Upper lobe of left lung (tissue), 6 donors: ENCODE results near the gene OR6B1. TPM values are rescaled to one million over a fixed set of nuclear protein-coding genes. Genes with fewer than 3 reads are reported as not detected.

Experiments
- ATAC-seq, 2 donors: fragments of 200-7000 bp; cut with Tn5 transposase; one replicate each; pipeline ENCODE4 v1.9.1; 2022; ENCODE audit warnings: mild to moderate bottlenecking in 2 of 2, moderate library complexity in 2 of 2; ENCODE audit not compliant: low FRiP score in 2 of 2
- DNase-seq, 2 donors: peaks; one replicate each; pipeline ENCODE4 v3.0.0-alpha.2; 2019 to 2020
- H3K27ac ChIP-seq, 4 donors: fragments of 200-600 bp; sonication (generic); one replicate each; pipeline ENCODE4 v1.5.1; 2016 to 2019
- H3K27me3 ChIP-seq, 4 donors: fragments of 200-600 bp; sonication (generic); one replicate each; pipeline ENCODE4 v1.5.1; 2017 to 2019
- H3K36me3 ChIP-seq, 4 donors: fragments of 200-600 bp; sonication (generic); one replicate each; pipeline ENCODE4 v1.5.1; 2016 to 2019
- H3K4me1 ChIP-seq, 4 donors: fragments of 200-600 bp; sonication (generic); one replicate each; pipeline ENCODE4 v1.5.1; 2018 to 2019
- H3K4me3 ChIP-seq, 4 donors: fragments of 200-600 bp; sonication (generic); one replicate each; pipeline ENCODE4 v1.5.1; 2017 to 2019; ENCODE audit warnings: mild to moderate bottlenecking in 2 of 4, moderate library complexity in 1 of 4
- H3K9me3 ChIP-seq, 4 donors: fragments of 200-600 bp; sonication (generic); one replicate each; pipeline ENCODE4 v1.5.1; 2018 to 2019
- CTCF ChIP-seq, 6 experiments: fragments of 450-650 bp in 4 of 6; fragments of 200-600 bp in 2 of 6; sonication (generic) in 2 of 6; IDR thresholded peaks; one replicate each; pipeline ENCODE4 v1.5.1; 2016 to 2019; ENCODE audit warnings: antibody characterized with exemption in 6 of 6
- EP300 ChIP-seq, 4 donors: sonication (generic); formaldehyde crosslinking; IDR thresholded peaks; one replicate each; pipeline ENCODE4 v1.5.1; 2017; ENCODE audit warnings: antibody characterized with exemption in 4 of 4, control low read depth in 2 of 4
- POLR2A ChIP-seq, 4 donors: fragments of 450-650 bp; IDR thresholded peaks; one replicate each; pipeline ENCODE4 v1.5.1; 2016 to 2017; ENCODE audit warnings: antibody characterized with exemption in 4 of 4, mild to moderate bottlenecking in 2 of 4
- POLR2AphosphoS5 ChIP-seq, 2 donors: sonication (generic); formaldehyde crosslinking; IDR thresholded peaks; one replicate each; pipeline ENCODE4 v1.5.1; 2017; ENCODE audit warnings: antibody characterized with exemption in 2 of 2
- WGBS, 2 donors: methylation state at CpG; one replicate each; pipeline ENCODE4 v1.1.5; 2017 to 2018; 5-methylcytosine and 5-hydroxymethylcytosine counted together
- total RNA-seq, 6 donors: library from RNA; depleted of rRNA in 4 of 6; stranded (reverse); fragments of >200 nt in 4 of 6; gene quantifications; one replicate each; pipeline versions ENCODE4 v1.1.0 to v1.2.1, GENCODE V29; 2016 to 2021
- donor health status: DM: no; HTN: no; CAD: no; lungs with moderate emphysema.
- donor health status: DM: no; HTN: yes; CAD: no; lungs with severe emphysema.

The OR6B1 gene
- total RNA-seq, 6 donors from 2014 or later = not detected

GRCh38 chr7:143983960-143984359 is 16.2 kb upstream of the OR6B1 start:
- H3K9me3 ChIP-seq = no peaks in the 10 kb centered on the region
- no peaks in the 10 kb centered on the region for H3K36me3 ChIP-seq
- TF ChIP-seq CTCF (IDR thresholded peaks at IDR 0.05) (no peak), POLR2AphosphoS5 (IDR thresholded peaks at IDR 0.05) (no peak), POLR2A (IDR thresholded peaks at IDR 0.05) (no peak), EP300 (IDR thresholded peaks at IDR 0.05) (no peak)
- no peaks in the 10 kb centered on the region for H3K27me3 ChIP-seq
- DNase-seq (no peak), ATAC-seq (no peak)
- H3K27ac ChIP-seq = no peak overlapping the region
- no peaks in the 10 kb centered on the region for H3K4me1 ChIP-seq
- WGBS, 2 donors = 88 to 89% methylated on average over 5 of the region's 5 CpGs
- no peak overlapping the region for H3K4me3 ChIP-seq

GRCh38 chr7:143987513-143987912 is 12.6 kb upstream of the OR6B1 start:
- Histone ChIP-seq H3K27me3 (no peaks in the 10 kb centered on the region), H3K36me3 (no peaks in the 10 kb centered on the region), H3K4me3 (no peak overlapping the region), H3K9me3 (peaks cover 0 to 4% (median 0%) of the 10 kb centered on the region in 4 donors), H3K4me1 (no peaks in the 10 kb centered on the region), H3K27ac (no peak overlapping the region)
- TF ChIP-seq CTCF (IDR thresholded peaks at IDR 0.05) = no peak
- DNase-seq = no peak
- no peak for ATAC-seq

GRCh38 chr7:143988976-143989745 is 11.0 kb upstream of the OR6B1 start:
- DNase-seq = no peak
- Histone ChIP-seq H3K36me3 (no peaks in the 10 kb centered on the region), H3K27me3 (no peaks in the 10 kb centered on the region), H3K9me3 (peaks cover 0 to 4% (median 0%) of the 10 kb centered on the region in 4 donors), H3K4me1 (no peaks in the 10 kb centered on the region), H3K27ac (no peak overlapping the region), H3K4me3 (no peak overlapping the region)
- TF ChIP-seq POLR2AphosphoS5 (IDR thresholded peaks at IDR 0.05) (no peak), CTCF (IDR thresholded peaks at IDR 0.05) (no peak), EP300 (IDR thresholded peaks at IDR 0.05) (no peak), POLR2A (IDR thresholded peaks at IDR 0.05) (no peak)
- 88 to 90% methylated on average over 5 of the region's 5 CpGs for WGBS, 2 donors
- ATAC-seq = no peak

- no peak for ATAC-seq
- H3K27me3 ChIP-seq = no peaks in the 10 kb centered on the region
- H3K27ac ChIP-seq = no peak overlapping the region
- no peaks in the 10 kb centered on the region for H3K36me3 ChIP-seq
- no peak for TF ChIP-seq POLR2AphosphoS5 (IDR thresholded peaks at IDR 0.05)
- TF ChIP-seq EP300 (IDR thresholded peaks at IDR 0.05) = no peak
- no peak for TF ChIP-seq POLR2A (IDR thresholded peaks at IDR 0.05)
- H3K4me1 ChIP-seq = no peaks in the 10 kb centered on the region
- no peak overlapping the region for H3K4me3 ChIP-seq
- no peak for DNase-seq
- peaks cover 0 to 4% (median 0%) of the 10 kb centered on the region in 4 donors for H3K9me3 ChIP-seq
Observed at GRCh38 chr7:143992670-143993069, 7.5 kb upstream of the OR6B1 start.

- H3K27ac ChIP-seq = no peak overlapping the region
- no peaks in the 10 kb centered on the region for H3K4me1 ChIP-seq
- H3K27me3 ChIP-seq = no peaks in the 10 kb centered on the region
- ATAC-seq = no peak
- H3K9me3 ChIP-seq = peaks cover 0 to 4% (median 0%) of the 10 kb centered on the region in 4 donors
- 92 to 95% methylated on average over 3 of the region's 3 CpGs for WGBS, 2 donors
- H3K4me3 ChIP-seq = no peak overlapping the region
- no peak for DNase-seq
- TF ChIP-seq EP300 (IDR thresholded peaks at IDR 0.05) = no peak
- no peak for TF ChIP-seq POLR2AphosphoS5 (IDR thresholded peaks at IDR 0.05)
- TF ChIP-seq CTCF (IDR thresholded peaks at IDR 0.05) = no peak
- no peak for TF ChIP-seq POLR2A (IDR thresholded peaks at IDR 0.05)
- no peaks in the 10 kb centered on the region for H3K36me3 ChIP-seq
Observed at GRCh38 chr7:143993924-143994323, 6.2 kb upstream of the OR6B1 start.
